Nephron progenitor cell (in vitro differentiated cells): ENCODE data around the gene TBC1D16.

Source experiments
- DNase-seq: peaks from one replicate; pipeline ENCODE4 v3.0.0; 2021
- H3K27ac Mint-ChIP-seq: 2 replicates; pipeline ENCODE4 v1.8.0; 2021; ENCODE audit warnings: mild to moderate bottlenecking, moderate library complexity, mixed read lengths
- H3K27me3 Mint-ChIP-seq: 2 replicates; pipeline ENCODE4 v1.8.0; 2021; ENCODE audit warnings: mild to moderate bottlenecking, low read depth, mixed read lengths; ENCODE audit not compliant: poor library complexity
- H3K36me3 Mint-ChIP-seq: 2 replicates; pipeline ENCODE4 v1.8.0; 2021; ENCODE audit warnings: low read depth, mixed read lengths
- H3K4me1 Mint-ChIP-seq: 2 replicates; pipeline ENCODE4 v1.8.0; 2021; ENCODE audit warnings: mixed read lengths
- H3K4me3 Mint-ChIP-seq: 2 replicates; pipeline ENCODE4 v1.8.0; 2021; ENCODE audit warnings: mild to moderate bottlenecking, moderate library complexity, mixed read lengths
- H3K9me3 Mint-ChIP-seq: 2 replicates; pipeline ENCODE4 v1.8.0; 2021; ENCODE audit warnings: mild to moderate bottlenecking, moderate library complexity, mixed read lengths
- TF ChIP-seq, protein P1 (sequence below): fragments of 200-600 bp; sonication (generic); IDR thresholded peaks from 2 replicates; pipeline ENCODE4 v1.5.0; 2021; ENCODE audit warnings: antibody characterized with exemption

The TBC1D16 gene

DNA sequence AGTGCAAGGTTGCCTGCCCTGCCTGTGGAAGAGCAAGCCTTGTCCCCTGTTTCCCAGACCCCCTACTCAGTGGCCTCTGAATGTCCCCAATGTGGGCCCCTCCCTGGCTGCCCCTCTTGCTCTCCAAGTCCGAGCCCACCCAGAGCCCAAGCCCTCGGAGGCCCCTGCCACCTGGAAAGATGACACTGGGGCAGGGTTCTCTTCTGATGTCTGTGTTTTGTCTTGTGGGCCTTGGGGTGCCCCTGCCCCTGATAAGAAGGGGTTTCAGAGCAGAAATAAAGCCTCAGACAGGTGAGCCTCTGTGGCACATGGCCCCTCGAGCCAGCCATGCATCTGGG lies 111.1 kb downstream of the TBC1D16 start:
- no peak overlapping the region for H3K4me3 Mint-ChIP-seq
- TF ChIP-seq, protein P1, sequence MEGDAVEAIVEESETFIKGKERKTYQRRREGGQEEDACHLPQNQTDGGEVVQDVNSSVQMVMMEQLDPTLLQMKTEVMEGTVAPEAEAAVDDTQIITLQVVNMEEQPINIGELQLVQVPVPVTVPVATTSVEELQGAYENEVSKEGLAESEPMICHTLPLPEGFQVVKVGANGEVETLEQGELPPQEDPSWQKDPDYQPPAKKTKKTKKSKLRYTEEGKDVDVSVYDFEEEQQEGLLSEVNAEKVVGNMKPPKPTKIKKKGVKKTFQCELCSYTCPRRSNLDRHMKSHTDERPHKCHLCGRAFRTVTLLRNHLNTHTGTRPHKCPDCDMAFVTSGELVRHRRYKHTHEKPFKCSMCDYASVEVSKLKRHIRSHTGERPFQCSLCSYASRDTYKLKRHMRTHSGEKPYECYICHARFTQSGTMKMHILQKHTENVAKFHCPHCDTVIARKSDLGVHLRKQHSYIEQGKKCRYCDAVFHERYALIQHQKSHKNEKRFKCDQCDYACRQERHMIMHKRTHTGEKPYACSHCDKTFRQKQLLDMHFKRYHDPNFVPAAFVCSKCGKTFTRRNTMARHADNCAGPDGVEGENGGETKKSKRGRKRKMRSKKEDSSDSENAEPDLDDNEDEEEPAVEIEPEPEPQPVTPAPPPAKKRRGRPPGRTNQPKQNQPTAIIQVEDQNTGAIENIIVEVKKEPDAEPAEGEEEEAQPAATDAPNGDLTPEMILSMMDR, result peak; percentile 9
- peaks cover 26% of the 10 kb centered on the region for H3K4me1 Mint-ChIP-seq

DNA sequence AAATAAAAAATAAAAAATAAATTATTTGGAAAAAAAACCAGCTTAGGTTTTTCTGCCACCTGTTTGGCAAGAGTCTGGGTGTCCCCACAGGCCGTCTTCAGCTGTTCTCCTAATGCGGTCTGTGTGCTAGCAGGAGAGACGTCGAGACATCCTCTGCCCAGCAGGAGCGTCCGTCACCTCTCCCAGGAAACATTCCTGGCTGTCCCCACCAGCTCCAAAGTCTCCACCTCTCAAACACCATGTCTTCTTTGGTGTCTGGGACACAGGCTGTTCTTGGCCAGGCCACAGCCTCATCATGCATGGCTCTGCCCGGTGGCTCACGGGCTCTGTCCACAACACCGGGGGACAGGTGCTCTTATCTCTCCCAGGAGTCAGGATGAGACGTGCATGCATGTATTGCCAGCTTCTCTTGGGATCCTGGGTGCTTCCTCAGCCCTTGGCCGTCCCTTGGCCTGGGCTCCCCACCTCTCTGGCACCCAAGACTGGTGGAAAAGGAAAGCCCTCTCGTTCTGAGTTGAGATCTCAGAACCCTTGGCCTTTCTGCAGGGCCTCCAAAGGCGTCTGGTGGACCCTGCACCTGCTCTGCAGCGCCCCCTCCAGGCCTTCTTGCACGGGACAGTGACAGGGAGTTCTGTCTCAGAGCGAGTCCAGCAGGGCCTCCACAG lies 111.6 kb downstream of the TBC1D16 start:
- no peaks in the 10 kb centered on the region for H3K9me3 Mint-ChIP-seq
- peak; percentile 86 for DNase-seq
- TF ChIP-seq, protein P1, result peak; percentile 69
- peaks cover 39% of the 10 kb centered on the region for H3K27me3 Mint-ChIP-seq
- no peaks in the 10 kb centered on the region for H3K36me3 Mint-ChIP-seq
- H3K27ac Mint-ChIP-seq, result no peak overlapping the region
- peaks cover 30% of the 10 kb centered on the region for H3K4me1 Mint-ChIP-seq
- H3K4me3 Mint-ChIP-seq, result peak overlapping the region; percentile 48

More for the DNA sequence above, 111.1 kb downstream of the TBC1D16 start:
- Mint-ChIP-seq H3K36me3 (no peaks in the 10 kb centered on the region), H3K27ac (peak overlapping the region; percentile 87), H3K27me3 (peaks cover 44% of the 10 kb centered on the region), H3K9me3 (no peaks in the 10 kb centered on the region)
- DNase-seq, result no peak

DNA sequence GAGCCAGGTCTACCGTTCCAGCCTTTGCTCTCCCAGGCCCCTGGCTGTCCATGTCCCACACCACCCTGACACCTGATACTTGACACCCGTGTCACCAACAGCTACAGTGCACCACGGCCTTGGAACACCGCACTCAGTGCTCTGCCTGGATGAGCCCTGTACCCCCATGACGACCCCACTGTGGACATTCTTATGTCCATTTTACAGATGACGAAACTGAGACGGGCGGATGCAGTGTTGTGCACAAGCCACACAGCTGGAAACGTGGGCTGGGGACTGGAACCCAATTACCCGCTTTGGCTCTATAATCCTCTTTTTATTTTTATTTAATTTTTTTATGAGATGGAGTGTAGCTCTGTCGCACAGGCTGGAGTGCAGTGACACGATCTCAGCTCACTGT lies 112.9 kb downstream of the TBC1D16 start:
- TF ChIP-seq, protein P1, result no peak

GRCh38 chr17:79922116-79922601 lies 113.5 kb downstream of the TBC1D16 start:
- H3K27me3 Mint-ChIP-seq, result peaks cover 28% of the 10 kb centered on the region
- DNase-seq, result peak; percentile 71
- H3K4me3 Mint-ChIP-seq, result peak overlapping the region; percentile 34
- TF ChIP-seq, protein P1, result no peak
- H3K4me1 Mint-ChIP-seq, result peaks cover 32% of the 10 kb centered on the region
- no peak overlapping the region for H3K27ac Mint-ChIP-seq
- no peaks in the 10 kb centered on the region for H3K9me3 Mint-ChIP-seq
- H3K36me3 Mint-ChIP-seq, result no peaks in the 10 kb centered on the region

More for the DNA sequence above, 112.9 kb downstream of the TBC1D16 start:
- Mint-ChIP-seq H3K36me3 (no peaks in the 10 kb centered on the region), H3K4me3 (no peak overlapping the region), H3K27ac (no peak overlapping the region), H3K27me3 (peaks cover 31% of the 10 kb centered on the region), H3K4me1 (peaks cover 32% of the 10 kb centered on the region), H3K9me3 (no peaks in the 10 kb centered on the region)
- no peak for DNase-seq

- no peaks in the 10 kb centered on the region for H3K36me3 Mint-ChIP-seq
- H3K27me3 Mint-ChIP-seq, result peaks cover 31% of the 10 kb centered on the region
- no peak for DNase-seq
- no peaks in the 10 kb centered on the region for H3K9me3 Mint-ChIP-seq
- TF ChIP-seq, protein P1, result no peak
- no peak overlapping the region for H3K27ac Mint-ChIP-seq
- peak overlapping the region; percentile 34 for H3K4me3 Mint-ChIP-seq
- H3K4me1 Mint-ChIP-seq, result peaks cover 32% of the 10 kb centered on the region
Measured at GRCh38 chr17:79921411-79922115, 114.1 kb downstream of the TBC1D16 start.
